GM19240 (cell line): Measurements from ENCODE around the gene CLCN2.
A peak's percentile ranks its signal among the peaks of the same experiment; 100 is the strongest.

Source experiments
- DNase-seq: peaks from one replicate; pipeline ENCODE4 v3.0.0; 2011; ENCODE audit warnings: low spot score; ENCODE audit not compliant: insufficient read length

Gene CLCN2

GRCh38 chr3:184325715-184326369 lies 35.6 kb downstream of the CLCN2 start:
- no peak for DNase-seq

- no peak for DNase-seq
Measured at GRCh38 chr3:184325269-184325668, 36.1 kb downstream of the CLCN2 start.

GRCh38 chr3:184323696-184324095 lies 37.7 kb downstream of the CLCN2 start:
- DNase-seq = no peak

- no peak for DNase-seq
Measured at GRCh38 chr3:184322731-184323487, 38.5 kb downstream of the CLCN2 start.

- no peak for DNase-seq
Measured at GRCh38 chr3:184321666-184322065, 39.7 kb downstream of the CLCN2 start.

- DNase-seq = no peak
Measured at GRCh38 chr3:184320104-184320445, 41.3 kb downstream of the CLCN2 start.

GRCh38 chr3:184317201-184317600 lies 44.2 kb downstream of the CLCN2 start:
- no peak for DNase-seq

- DNase-seq = no peak
Measured at GRCh38 chr3:184316792-184317191, 44.6 kb downstream of the CLCN2 start.

- DNase-seq = no peak
Measured at GRCh38 chr3:184315871-184316661, 45.3 kb downstream of the CLCN2 start.

- no peak for DNase-seq
Measured at GRCh38 chr3:184315543-184315867, 45.9 kb downstream of the CLCN2 start.

GRCh38 chr3:184314700-184315542 lies 46.5 kb downstream of the CLCN2 start:
- peak; percentile 50 for DNase-seq

- DNase-seq = peak; percentile 92
Measured at GRCh38 chr3:184314363-184314699, 47.1 kb downstream of the CLCN2 start, which contains the start of gene EIF4G1. Gene EIF4G1 (plus strand): TSS chr3:184314606. CDS start chr3:184315797, 1,191 bp downstream.

GRCh38 chr3:184311633-184312032 lies 49.8 kb downstream of the CLCN2 start:
- no peak for DNase-seq

GRCh38 chr3:184308744-184309143 lies 52.7 kb downstream of the CLCN2 start:
- no peak for DNase-seq

GRCh38 chr3:184307915-184308314 lies 53.5 kb downstream of the CLCN2 start:
- DNase-seq = no peak

- no peak for DNase-seq
Measured at GRCh38 chr3:184306341-184306972, 54.9 kb downstream of the CLCN2 start.

GRCh38 chr3:184305577-184305976 lies 55.8 kb downstream of the CLCN2 start:
- no peak for DNase-seq

- no peak for DNase-seq
Measured at GRCh38 chr3:184300378-184300720, 61.1 kb downstream of the CLCN2 start.

- DNase-seq = no peak
Measured at GRCh38 chr3:184299488-184300377, 61.7 kb downstream of the CLCN2 start.
